HG02885 (cell line): ENCODE measurements around the gene PRKAR2B.
"Not testable (repeated sequence)": the region's sequence is repeated elsewhere in the genome, so short reads cannot be mapped to it uniquely, and the experiment has no call there.

ENCODE experiments used
- ATAC-seq: cut with Tn5 transposase; IDR thresholded peaks from one replicate; pipeline ENCODE4 v1.9.1; 2021; ENCODE audit warnings: mild to moderate bottlenecking; ENCODE audit not compliant: unreplicated experiment, poor library complexity

PRKAR2B gene

GRCh38 chr7:107025449-107026103 is 18.9 kb upstream of the PRKAR2B start:
- no peak for ATAC-seq

- no peak for ATAC-seq
Measured at GRCh38 chr7:107026166-107026565, 18.3 kb upstream of the PRKAR2B start.

- no peak for ATAC-seq
Measured at GRCh38 chr7:107027208-107027607, 17.3 kb upstream of the PRKAR2B start.

- ATAC-seq: no peak
Measured at GRCh38 chr7:107029061-107029763, 15.3 kb upstream of the PRKAR2B start.

- ATAC-seq: no peak
Measured at GRCh38 chr7:107029764-107030286, 14.7 kb upstream of the PRKAR2B start.

- no peak for ATAC-seq
Measured at GRCh38 chr7:107032050-107032449, 12.5 kb upstream of the PRKAR2B start.

GRCh38 chr7:107032720-107033438 is 11.6 kb upstream of the PRKAR2B start:
- ATAC-seq: no peak

- ATAC-seq: no peak
Measured at GRCh38 chr7:107034553-107034952, 10.0 kb upstream of the PRKAR2B start.

- no peak for ATAC-seq
Measured at GRCh38 chr7:107035446-107035845, 9.1 kb upstream of the PRKAR2B start.

GRCh38 chr7:107036535-107036934 is 8.0 kb upstream of the PRKAR2B start:
- ATAC-seq: no peak

GRCh38 chr7:107037717-107038603 is 6.5 kb upstream of the PRKAR2B start:
- ATAC-seq: no peak

GRCh38 chr7:107039199-107039900 is 5.2 kb upstream of the PRKAR2B start:
- no peak for ATAC-seq

- no peak for ATAC-seq
Measured at GRCh38 chr7:107041097-107041496, 3.4 kb upstream of the PRKAR2B start.

- ATAC-seq: not testable (repeated sequence)
Measured at GRCh38 chr7:107041764-107042163, 2.7 kb upstream of the PRKAR2B start.

- ATAC-seq: not testable (repeated sequence)
Measured at GRCh38 chr7:107042326-107042910, 2.1 kb upstream of the PRKAR2B start.

- no peak for ATAC-seq
Measured at GRCh38 chr7:107043491-107043890, 1.0 kb upstream of the PRKAR2B start.

- no peak for ATAC-seq
Measured at GRCh38 chr7:107043921-107044346, 571 bp upstream of the PRKAR2B start.

GRCh38 chr7:107045195-107045960 is 873 bp downstream of the PRKAR2B start:
- ATAC-seq: no peak
